ENCODE data around the gene OLFML2A. TPM values are rescaled to one million over a fixed set of nuclear protein-coding genes. Genes with fewer than 3 reads are reported as not detected.

The OLFML2A gene
- polyA plus RNA-seq, 3 donors = 0.03 to 0.25 TPM; not detected in 1

GRCh38 chr9:124779368-124780059, 2.6 kb downstream of the OLFML2A start:
- H4K20me1 ChIP-seq (ENCODE audit: insufficient read depth, low read length) = no peaks in the 10 kb centered on the region
- H3K9me3 ChIP-seq (replicated peaks in 1 of 2; ENCODE audit: control insufficient read depth in 1 of 2, insufficient read depth in 1 of 2, low read length in 2 of 2) = no peaks in the 10 kb centered on the region
- Mint-ChIP-seq H3K27me3 (ENCODE audit: low read depth in 3 of 3) (peaks cover 12 to 24% (median 13%) of the 10 kb centered on the region in 3 donors), H3K9me3 (peaks cover 0 to 3% (median 0%) of the 10 kb centered on the region in 7 donors), H3K4me3 (no peak overlapping the region), H3K27ac (no peak overlapping the region), H3K36me3 (peaks cover 3 to 4% of the 10 kb centered on the region in 2 donors), H3K4me1 (peaks cover 52% of the 10 kb centered on the region)
- H3K27ac ChIP-seq (ENCODE audit: low read depth in 1 of 2, low read length in 2 of 2) = no peak overlapping the region
- no peak overlapping the region for H3K4me2 ChIP-seq (replicated peaks; ENCODE audit: extremely low read depth, low read length, poor library complexity, severe bottlenecking)
- no peak overlapping the region for H2AFZ ChIP-seq (ENCODE audit: insufficient read depth, low read depth, low read length, poor library complexity, severe bottlenecking)
- H3K4me3 ChIP-seq (replicated peaks in 1 of 3; ENCODE audit: low read depth in 2 of 3, low read length in 3 of 3) = no peak overlapping the region
- TF ChIP-seq CTCF (IDR thresholded peaks at IDR 0.05) = no peak
- WGBS (ENCODE audit: insufficient coverage) = 85% methylated on average over 3 of the region's 6 CpGs
- intact Hi-C loops (cut with micrococcal nuclease) = loop anchor here in 1 of 2 donors (10.0 kb wide), 2 partner anchors 165 to 365 kb away; partner anchors contain the start of genes GOLGA1 and SCAI
- H3K79me2 ChIP-seq (ENCODE audit: insufficient read depth, low read length) = no peaks in the 10 kb centered on the region
- peaks cover 0 to 11% of the 10 kb centered on the region in 2 donors for H3K27me3 ChIP-seq (ENCODE audit: control insufficient read depth in 2 of 2, insufficient read depth in 2 of 2, low read length in 2 of 2)
- no peak for DNase-seq
- no peak overlapping the region for H3K9ac ChIP-seq (ENCODE audit: insufficient read depth, low read length, poor library complexity, severe bottlenecking)
- no peaks in the 10 kb centered on the region for H3K36me3 ChIP-seq (replicated peaks in 1 of 2; ENCODE audit: control insufficient read depth in 1 of 2, insufficient read depth in 2 of 2, low read length in 2 of 2)
- peaks cover 39 to 59% of the 10 kb centered on the region in 2 donors for H3K4me1 ChIP-seq (ENCODE audit: control insufficient read depth in 1 of 2, insufficient read depth in 2 of 2, low read length in 2 of 2)

DNA sequence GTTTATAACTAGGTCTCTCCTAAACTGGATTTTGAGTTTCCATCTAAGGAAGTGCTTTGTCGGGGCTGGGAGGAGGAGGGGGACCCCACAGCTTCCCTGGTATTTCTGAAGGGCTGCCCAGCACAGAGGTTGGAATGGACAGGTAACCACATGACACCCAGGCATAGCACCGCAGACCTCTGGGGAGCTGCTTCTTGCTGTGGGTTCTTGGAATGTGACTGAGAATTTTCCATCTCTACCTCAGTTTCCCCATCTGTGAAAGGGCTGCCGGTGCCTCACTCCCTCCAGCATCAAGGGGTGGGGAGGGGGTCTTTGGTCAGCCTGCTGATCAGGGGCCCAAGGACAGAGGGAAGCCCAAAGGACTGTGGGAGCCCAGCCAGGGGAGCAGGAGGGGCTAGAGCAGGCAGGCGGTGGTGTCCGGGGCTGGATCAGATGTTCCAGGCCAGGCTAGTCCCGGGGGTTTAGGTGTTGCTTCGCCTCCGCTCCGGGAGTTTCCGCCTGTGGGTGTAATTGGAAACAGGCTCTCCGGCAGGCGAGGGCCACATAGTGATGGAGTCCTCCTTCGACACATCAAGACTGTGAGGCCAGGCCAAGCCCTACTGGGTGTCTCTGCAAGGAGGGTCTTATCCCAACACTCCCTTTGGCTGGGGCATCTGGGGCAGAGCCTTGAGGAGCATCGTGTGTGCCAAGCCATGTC, 3.3 kb downstream of the OLFML2A start:
- intact Hi-C loops (cut with micrococcal nuclease) = no loop called here
- H3K36me3 Mint-ChIP-seq = peaks cover 3 to 4% of the 10 kb centered on the region in 2 donors
- H3K9me3 Mint-ChIP-seq = peaks cover 0 to 3% (median 0%) of the 10 kb centered on the region in 7 donors
- Histone ChIP-seq H3K9me3 (replicated peaks in 1 of 2; ENCODE audit: control insufficient read depth in 1 of 2, insufficient read depth in 1 of 2, low read length in 2 of 2) (no peaks in the 10 kb centered on the region), H3K27me3 (ENCODE audit: control insufficient read depth in 2 of 2, insufficient read depth in 2 of 2, low read length in 2 of 2) (peaks cover 0 to 11% of the 10 kb centered on the region in 2 donors), H3K27ac (ENCODE audit: low read depth in 1 of 2, low read length in 2 of 2) (no peak overlapping the region), H2AFZ (ENCODE audit: insufficient read depth, low read depth, low read length, poor library complexity, severe bottlenecking) (no peak overlapping the region), H3K4me2 (replicated peaks; ENCODE audit: extremely low read depth, low read length, poor library complexity, severe bottlenecking) (no peak overlapping the region), H3K4me1 (ENCODE audit: control insufficient read depth in 1 of 2, insufficient read depth in 2 of 2, low read length in 2 of 2) (peaks cover 40 to 59% of the 10 kb centered on the region in 2 donors), H3K79me2 (ENCODE audit: insufficient read depth, low read length) (no peaks in the 10 kb centered on the region), H3K4me3 (replicated peaks in 1 of 3; ENCODE audit: low read depth in 2 of 3, low read length in 3 of 3) (no peak overlapping the region), H4K20me1 (ENCODE audit: insufficient read depth, low read length) (no peaks in the 10 kb centered on the region), H3K36me3 (replicated peaks in 1 of 2; ENCODE audit: control insufficient read depth in 1 of 2, insufficient read depth in 2 of 2, low read length in 2 of 2) (no peaks in the 10 kb centered on the region), H3K9ac (ENCODE audit: insufficient read depth, low read length, poor library complexity, severe bottlenecking) (no peak overlapping the region)
- H3K4me3 Mint-ChIP-seq = no peak overlapping the region
- no peak overlapping the region for H3K27ac Mint-ChIP-seq
- peaks cover 51% of the 10 kb centered on the region for H3K4me1 Mint-ChIP-seq
- no peak for TF ChIP-seq CTCF (IDR thresholded peaks at IDR 0.05)
- no peak for DNase-seq
- WGBS (ENCODE audit: insufficient coverage) = 92% methylated on average over 11 of the region's 14 CpGs
- peaks cover 12 to 24% (median 13%) of the 10 kb centered on the region in 3 donors for H3K27me3 Mint-ChIP-seq (ENCODE audit: low read depth in 3 of 3)
